Endothelial cell of umbilical vein (primary cell): ENCODE data around the gene ST6GAL1.

Source experiments
- CTCF ChIP-seq, 2 donors: IDR thresholded peaks; 1 replicate in 1 of 2; 2 replicates in 1 of 2; pipeline ENCODE4 v1.5.1; 2011; ENCODE audit warnings: low read length in 2 of 2, mild to moderate bottlenecking in 2 of 2, moderate library complexity in 2 of 2, control low read depth in 1 of 2, inconsistent platforms in 1 of 2, low read depth in 1 of 2; ENCODE audit not compliant: insufficient read depth in 1 of 2; ENCODE audit errors: extremely low read depth in 1 of 2
- FOS ChIP-seq: IDR thresholded peaks from 2 replicates; pipeline ENCODE4 v1.6.1; 2011; ENCODE audit warnings: mild to moderate bottlenecking, low read length, moderate library complexity, borderline replicate concordance; ENCODE audit not compliant: insufficient read depth
- GATA2 ChIP-seq: IDR thresholded peaks from 2 replicates; pipeline ENCODE4 v1.7.0; 2011; ENCODE audit warnings: low read depth, mild to moderate bottlenecking, moderate library complexity, mixed read lengths, low read length; ENCODE audit not compliant: insufficient read length, insufficient read depth
- JUN ChIP-seq: IDR thresholded peaks from 2 replicates; pipeline ENCODE4 v1.6.1; 2011; ENCODE audit warnings: borderline replicate concordance, low read depth; ENCODE audit not compliant: insufficient read length, insufficient read depth
- MAX ChIP-seq: IDR thresholded peaks from 2 replicates; pipeline ENCODE4 v1.6.1; 2011; ENCODE audit not compliant: insufficient read depth, insufficient read length
- MYC ChIP-seq: IDR thresholded peaks from one replicate; pipeline ENCODE4 v1.6.1; 2011; ENCODE audit warnings: mild to moderate bottlenecking, low read depth, low read length
- POLR2A ChIP-seq: IDR thresholded peaks from 2 replicates; pipeline ENCODE4 v1.6.1; 2012; ENCODE audit warnings: low read depth, mild to moderate bottlenecking, control low read depth, low read length
- POLR2AphosphoS5 ChIP-seq: IDR thresholded peaks from 2 replicates; pipeline ENCODE4 v1.6.1; 2012; ENCODE audit warnings: low read depth, mild to moderate bottlenecking, control low read depth, low read length, moderate library complexity; ENCODE audit not compliant: insufficient read depth

DNA sequence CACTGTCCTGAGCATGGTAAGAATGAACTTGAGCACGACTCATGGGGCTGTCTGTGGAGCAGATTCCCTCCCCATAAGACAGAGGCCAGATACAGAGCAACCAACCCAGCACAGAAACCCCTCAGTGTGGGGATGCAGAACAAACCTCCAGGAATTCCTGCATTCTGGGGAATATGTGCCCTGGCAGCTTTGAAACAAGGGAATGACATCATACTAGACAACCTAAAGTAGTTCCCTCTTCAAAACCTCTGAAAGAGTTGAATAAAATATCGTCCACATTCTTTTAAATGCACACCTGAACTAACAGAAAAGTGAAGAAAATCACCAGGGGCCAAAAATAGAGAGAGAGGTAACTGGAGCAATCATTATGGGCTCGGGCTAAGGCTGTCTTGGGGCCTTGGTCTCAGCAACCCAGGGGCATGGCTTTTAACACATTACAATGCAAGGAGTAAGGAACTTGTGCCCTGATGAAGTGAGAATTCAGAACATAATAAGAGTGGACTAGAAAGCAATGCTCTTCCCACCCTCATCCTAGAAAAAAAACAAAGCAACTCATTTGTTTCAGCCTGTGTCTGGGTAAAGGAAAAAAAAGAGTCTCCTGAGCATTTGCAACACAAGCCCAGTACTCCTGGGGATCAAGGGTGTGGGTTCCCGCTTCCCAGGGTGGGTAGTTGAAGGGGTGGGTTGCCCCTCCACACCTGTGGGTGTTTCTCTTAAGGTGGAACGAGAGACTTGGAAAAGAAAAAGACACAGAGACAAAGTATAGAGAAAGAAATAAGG is 43.9 kb upstream of the ST6GAL1 start:
- TF ChIP-seq CTCF (IDR thresholded peaks at IDR 0.05; ENCODE audit: extremely low read depth in 1 of 2, insufficient read depth in 1 of 2, low read depth in 1 of 2, low read length in 2 of 2) (no peak), MYC (no peak), MAX (no peak), POLR2AphosphoS5 (no peak), POLR2A (no peak), FOS (no peak), GATA2 (no peak), JUN (no peak)
